Endothelial cell of umbilical vein (primary cell): Measurements from ENCODE around the gene IL15. TPM values are rescaled to one million over a fixed set of nuclear protein-coding genes. Genes with fewer than 3 reads are reported as not detected.

Experiments used
- BruUV-seq: library from RNA; stranded (reverse); fragments of 400-500 nt; replicated peaks from 2 replicates; lab custom pipeline; 2021; lab: Mats Ljungman, UMichigan
- CTCF ChIA-PET: fragments of 300-600, 350-600 bp; sonication (Branson Sonifier 250); formaldehyde crosslinking; loops from one replicate; lab custom pipeline; 2021; ENCODE audit warnings: antibody characterized with exemption, inconsistent platforms; lab: Charles Lee
- POLR2A ChIA-PET: fragments of 300-600, 350-600 bp; sonication (Branson Sonifier 250); formaldehyde crosslinking; loops from one replicate; lab custom pipeline; 2021; ENCODE audit warnings: antibody characterized with exemption, inconsistent platforms; lab: Charles Lee
- DNase-seq: peaks from one replicate; pipeline ENCODE4 v3.0.0-alpha.2; 2011; ENCODE audit warnings: low read depth, low spot score
- FAIRE-seq: peaks from 2 replicates; lab custom pipeline; 2011; peaks lifted over from hg19 to GRCh38; lab: Jason Lieb, UNC
- H2AFZ ChIP-seq: 2 replicates; pipeline ENCODE4 v1.6.0; 2012; ENCODE audit warnings: low read depth, low read length, control low read depth, inconsistent platforms
- H3K27ac ChIP-seq: 2 replicates; pipeline ENCODE4 v1.5.1; 2011; ENCODE audit warnings: low read depth, mild to moderate bottlenecking, control low read depth, low read length, moderate library complexity; ENCODE audit not compliant: insufficient read depth
- H3K27me3 ChIP-seq, 2 experiments: 2 replicates each; pipeline versions ENCODE4 v1.6.0 to v1.6.1; 2011; ENCODE audit warnings: low read length in 2 of 2, mixed read lengths in 1 of 2; ENCODE audit not compliant: control insufficient read depth in 2 of 2, insufficient read depth in 2 of 2
- H3K36me3 ChIP-seq, 2 experiments: 2 replicates in 1 of 2; 3 replicates in 1 of 2; pipeline ENCODE4 v1.5.1; 2011; ENCODE audit warnings: low read length in 2 of 2, mild to moderate bottlenecking in 1 of 2, moderate library complexity in 1 of 2; ENCODE audit not compliant: control insufficient read depth in 2 of 2, insufficient read depth in 2 of 2; ENCODE audit errors: extremely low read depth in 1 of 2
- H3K4me1 ChIP-seq: 3 replicates; pipeline ENCODE4 v1.5.1; 2011; ENCODE audit warnings: mild to moderate bottlenecking, low read length; ENCODE audit not compliant: control insufficient read depth, insufficient read depth; ENCODE audit errors: extremely low read depth
- H3K4me2 ChIP-seq: 2 replicates; pipeline ENCODE4 v1.6.1; 2011; ENCODE audit warnings: low read length, control low read depth, mixed read lengths; ENCODE audit not compliant: insufficient read depth
- H3K4me3 ChIP-seq, 3 experiments: fragments of 200-600 bp in 1 of 3; sonication (generic), shearing (Covaris generic) in 1 of 3; replicated peaks in 1 of 3; 2 replicates each; pipeline ENCODE4 v1.5.1; 2011 to 2016; ENCODE audit warnings: control low read depth in 3 of 3, low read length in 3 of 3, mild to moderate bottlenecking in 2 of 3, inconsistent platforms in 1 of 3, low read depth in 1 of 3, moderate library complexity in 1 of 3; ENCODE audit not compliant: insufficient read depth in 1 of 3
- H3K79me2 ChIP-seq: 2 replicates; pipeline ENCODE4 v1.6.0; 2012; ENCODE audit warnings: low read length, inconsistent platforms; ENCODE audit not compliant: control insufficient read depth, insufficient read depth
- H3K9ac ChIP-seq: replicated peaks from 2 replicates; pipeline ENCODE3; 2011; ENCODE audit warnings: low read length, control low read depth; ENCODE audit not compliant: insufficient read depth; ENCODE audit errors: extremely low read depth
- H3K9me1 ChIP-seq: replicated peaks from 3 replicates; pipeline ENCODE4 v1.6.0; 2011; ENCODE audit warnings: mild to moderate bottlenecking, low read length; ENCODE audit not compliant: control insufficient read depth, insufficient read depth; ENCODE audit errors: extremely low read depth
- H3K9me3 ChIP-seq: replicated peaks from 2 replicates; pipeline ENCODE4 v1.5.1; 2012; ENCODE audit warnings: low read length, inconsistent platforms; ENCODE audit not compliant: control insufficient read depth, insufficient read depth
- H4K20me1 ChIP-seq: replicated peaks from 2 replicates; pipeline ENCODE3; 2011; ENCODE audit warnings: mild to moderate bottlenecking, low read length; ENCODE audit not compliant: control insufficient read depth, insufficient read depth; ENCODE audit errors: extremely low read depth
- CTCF ChIP-seq, 2 donors: IDR thresholded peaks; 1 replicate in 1 of 2; 2 replicates in 1 of 2; pipeline ENCODE4 v1.5.1; 2011; ENCODE audit warnings: low read length in 2 of 2, mild to moderate bottlenecking in 2 of 2, moderate library complexity in 2 of 2, control low read depth in 1 of 2, inconsistent platforms in 1 of 2, low read depth in 1 of 2; ENCODE audit not compliant: insufficient read depth in 1 of 2; ENCODE audit errors: extremely low read depth in 1 of 2
- EZH2 ChIP-seq: IDR thresholded peaks from 2 replicates; pipeline ENCODE4 v1.6.1; 2012; ENCODE audit warnings: borderline replicate concordance, low read depth, mild to moderate bottlenecking, moderate library complexity, low read length, inconsistent platforms; ENCODE audit not compliant: severe bottlenecking
- FOS ChIP-seq: IDR thresholded peaks from 2 replicates; pipeline ENCODE4 v1.6.1; 2011; ENCODE audit warnings: mild to moderate bottlenecking, low read length, moderate library complexity, borderline replicate concordance; ENCODE audit not compliant: insufficient read depth
- GATA2 ChIP-seq: IDR thresholded peaks from 2 replicates; pipeline ENCODE4 v1.7.0; 2011; ENCODE audit warnings: low read depth, mild to moderate bottlenecking, moderate library complexity, mixed read lengths, low read length; ENCODE audit not compliant: insufficient read length, insufficient read depth
- JUN ChIP-seq: IDR thresholded peaks from 2 replicates; pipeline ENCODE4 v1.6.1; 2011; ENCODE audit warnings: borderline replicate concordance, low read depth; ENCODE audit not compliant: insufficient read length, insufficient read depth
- MAX ChIP-seq: IDR thresholded peaks from 2 replicates; pipeline ENCODE4 v1.6.1; 2011; ENCODE audit not compliant: insufficient read depth, insufficient read length
- MYC ChIP-seq: IDR thresholded peaks from one replicate; pipeline ENCODE4 v1.6.1; 2011; ENCODE audit warnings: mild to moderate bottlenecking, low read depth, low read length
- POLR2A ChIP-seq: IDR thresholded peaks from 2 replicates; pipeline ENCODE4 v1.6.1; 2012; ENCODE audit warnings: low read depth, mild to moderate bottlenecking, control low read depth, low read length
- POLR2AphosphoS5 ChIP-seq: IDR thresholded peaks from 2 replicates; pipeline ENCODE4 v1.6.1; 2012; ENCODE audit warnings: low read depth, mild to moderate bottlenecking, control low read depth, low read length, moderate library complexity; ENCODE audit not compliant: insufficient read depth
- dilution Hi-C: fragments of 300-500 bp; cut with MboI; formaldehyde crosslinking; loops from one replicate; pipeline ENCODE4 v1.15.0; 2019; ENCODE audit warnings: low sequenced_read_pairs; ENCODE audit not compliant: extremely low pct_ligation_motif_present
- intact Hi-C: fragments of 100-400 bp; cut with micrococcal nuclease; formaldehyde crosslinking; loops from one replicate; pipeline ENCODE4 v1.10.0; 2022
- polyA plus RNA-seq, 4 experiments: library from polyadenylated mRNA; depleted of rRNA in 3 of 4; stranded (reverse) in 3 of 4; unstranded in 1 of 4; fragments of >200 nt; gene quantifications; 2 replicates each; pipeline versions ENCODE4 v1.2.1 to v1.2.3, GENCODE V29; 2011 to 2012; ENCODE audit warnings: missing spikeins in 1 of 4
- total RNA-seq: library from RNA; stranded (reverse); gene quantifications from 2 replicates; pipeline ENCODE4 v1.2.3, GENCODE V29; 2021

IL15 gene
- total and polyA plus RNA-seq, 2 donors (not counting 3 experiments of a cell fraction or from before 2014, with no cell fraction given) = 3.0 to 3.1 TPM

- no peak overlapping the region for H2AFZ ChIP-seq
- no peak overlapping the region for H3K4me2 ChIP-seq
- no peak overlapping the region for H3K4me3 ChIP-seq
- dilution Hi-C loops (no loop called here), intact Hi-C loops (no loop called here)
- peaks cover 7% of the 10 kb centered on the region for H3K4me1 ChIP-seq
- no peaks in the 10 kb centered on the region for H3K9me1 ChIP-seq
- DNase-seq (no peak), FAIRE-seq (no peak)
- no peaks in the 10 kb centered on the region for H4K20me1 ChIP-seq
- CTCF ChIA-PET = no interaction called here
- H3K9me3 ChIP-seq = no peaks in the 10 kb centered on the region
- BruUV-seq = no TSS peak
- no peaks in the 10 kb centered on the region for H3K27me3 ChIP-seq
- no peak overlapping the region for H3K27ac ChIP-seq
- TF ChIP-seq POLR2A (no peak), EZH2 (no peak), CTCF (IDR thresholded peaks at IDR 0.05; ENCODE audit: extremely low read depth in 1 of 2, insufficient read depth in 1 of 2, low read depth in 1 of 2, low read length in 2 of 2) (no peak), JUN (no peak), FOS (no peak), MAX (no peak), POLR2AphosphoS5 (no peak), GATA2 (no peak), MYC (no peak)
- no peaks in the 10 kb centered on the region for H3K36me3 ChIP-seq
- no peak overlapping the region for H3K9ac ChIP-seq
- POLR2A ChIA-PET = no interaction called here
- H3K79me2 ChIP-seq = no peaks in the 10 kb centered on the region
These were observed 4.3 kb downstream of the IL15 start for GRCh38 chr4:141640696-141641095.
